Activated CD8-positive, alpha-beta memory T cell treated with anti-CD3 and anti-CD28 coated beads, Interleukin-2, amount 50 U/mL, for 48 hours (primary cell): ENCODE data around the gene DCHS1.

Experiments
- DNase-seq: peaks from one replicate; pipeline ENCODE4 v3.0.0-alpha.2; 2020

DCHS1 gene

GRCh38 chr11:6673523-6674218 lies 18.1 kb upstream of the DCHS1 start:
- no peak for DNase-seq

- no peak for DNase-seq
These were observed 16.4 kb upstream of the DCHS1 start for GRCh38 chr11:6671991-6672390.

GRCh38 chr11:6670202-6670830 lies 14.7 kb upstream of the DCHS1 start:
- no peak for DNase-seq

GRCh38 chr11:6667733-6668374 lies 12.2 kb upstream of the DCHS1 start:
- DNase-seq = no peak

GRCh38 chr11:6666302-6667183 lies 10.9 kb upstream of the DCHS1 start:
- DNase-seq = no peak

- DNase-seq = no peak
These were observed 8.9 kb upstream of the DCHS1 start for GRCh38 chr11:6664551-6664950.

GRCh38 chr11:6663794-6664469 lies 8.3 kb upstream of the DCHS1 start:
- no peak for DNase-seq

- no peak for DNase-seq
These were observed 5.1 kb upstream of the DCHS1 start for GRCh38 chr11:6660712-6661111.

GRCh38 chr11:6658647-6659046 lies 3.0 kb upstream of the DCHS1 start:
- no peak for DNase-seq

GRCh38 chr11:6657346-6657745 lies 1.7 kb upstream of the DCHS1 start:
- no peak for DNase-seq

- DNase-seq = no peak
These were observed 1.3 kb upstream of the DCHS1 start for GRCh38 chr11:6656936-6657335.

- DNase-seq = no peak
These were observed 941 bp upstream of the DCHS1 start for GRCh38 chr11:6656584-6656915.

- no peak for DNase-seq
These were observed 404 bp downstream of the DCHS1 start for GRCh38 chr11:6655020-6655789.

- no peak for DNase-seq
These were observed 1.2 kb downstream of the DCHS1 start for GRCh38 chr11:6654281-6655019.

GRCh38 chr11:6653656-6654055 lies 2.0 kb downstream of the DCHS1 start:
- no peak for DNase-seq

- DNase-seq = no peak
These were observed 2.5 kb downstream of the DCHS1 start for GRCh38 chr11:6653097-6653496.

- no peak for DNase-seq
These were observed 3.4 kb downstream of the DCHS1 start for GRCh38 chr11:6652182-6652581.

- DNase-seq = no peak
These were observed 4.6 kb downstream of the DCHS1 start for GRCh38 chr11:6650980-6651379.

GRCh38 chr11:6650104-6650503 lies 5.5 kb downstream of the DCHS1 start:
- DNase-seq = no peak

GRCh38 chr11:6648501-6648900 lies 7.1 kb downstream of the DCHS1 start:
- DNase-seq = no peak

GRCh38 chr11:6647836-6648235 lies 7.8 kb downstream of the DCHS1 start:
- no peak for DNase-seq
